ENCODE data around the gene SHISA5. TPM values are rescaled to one million over a fixed set of nuclear protein-coding genes. Genes with fewer than 3 reads are reported as not detected.
"Not testable (repeated sequence)": the region's sequence is repeated elsewhere in the genome, so short reads cannot be mapped to it uniquely, and the experiment has no call there.

Gene SHISA5
- polyA plus RNA-seq, 1 donor, result 200 TPM

DNA sequence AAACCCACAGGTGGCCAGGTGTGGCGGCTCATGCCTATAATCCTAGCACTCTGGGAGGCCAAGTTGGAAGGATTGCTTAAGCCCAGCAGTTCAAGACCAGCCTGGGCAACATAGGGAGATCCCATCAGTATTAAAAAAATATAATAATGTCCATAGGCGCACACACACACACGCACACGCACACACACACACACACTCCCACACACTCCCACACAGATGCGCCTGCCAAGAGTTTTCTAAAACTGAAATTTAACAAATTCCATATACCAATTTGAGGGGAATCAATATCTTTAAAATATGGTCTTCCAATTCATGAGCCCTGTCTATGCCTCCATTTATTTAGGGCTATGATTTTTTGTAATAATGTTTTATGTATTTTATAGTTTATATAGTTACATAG, 17.0 kb downstream of the SHISA5 start:
- no peaks in the 10 kb centered on the region for H3K9me3 ChIP-seq (ENCODE audit: control insufficient read depth, low read depth, low read length)
- DNase-seq, result no peak
- H3K27ac ChIP-seq (ENCODE audit: low read length), result no peak overlapping the region
- no peaks in the 10 kb centered on the region for H3K4me1 ChIP-seq (ENCODE audit: control insufficient read depth, insufficient read depth, low read length)
- no peak overlapping the region for H3K4me3 ChIP-seq (ENCODE audit: low read length)
- WGBS (ENCODE audit: insufficient coverage, low lambda C conversion rate), result 100% methylated on average over 1 of the region's 5 CpGs
- no peaks in the 10 kb centered on the region for H3K27me3 ChIP-seq (ENCODE audit: control insufficient read depth, insufficient read depth, low read length)
- no peaks in the 10 kb centered on the region for H3K36me3 ChIP-seq (ENCODE audit: control insufficient read depth, insufficient read depth, low read length)

DNA sequence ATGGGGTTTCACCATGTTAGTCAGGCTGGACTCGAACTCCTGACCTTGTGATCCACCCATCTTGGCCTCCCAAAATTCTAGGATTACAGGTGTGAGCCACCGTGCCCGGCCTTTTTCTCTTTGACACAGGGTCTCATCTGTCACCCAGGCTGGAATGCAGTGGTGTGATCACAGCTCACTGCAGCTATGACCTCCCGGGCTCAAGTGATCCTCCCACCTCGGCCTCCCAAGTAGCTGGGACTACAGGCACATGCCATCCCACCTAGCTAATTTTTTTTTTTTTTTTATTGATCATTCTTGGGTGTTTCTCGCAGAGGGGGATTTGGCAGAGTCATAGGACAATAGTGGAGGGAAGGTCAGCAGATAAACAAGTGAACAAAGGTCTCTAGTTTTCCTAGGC, 21.2 kb downstream of the SHISA5 start:
- DNase-seq, result not testable (repeated sequence)
- no CpG with 5 or more reads among the region's 6 CpGs for WGBS (ENCODE audit: insufficient coverage, low lambda C conversion rate)

DNA sequence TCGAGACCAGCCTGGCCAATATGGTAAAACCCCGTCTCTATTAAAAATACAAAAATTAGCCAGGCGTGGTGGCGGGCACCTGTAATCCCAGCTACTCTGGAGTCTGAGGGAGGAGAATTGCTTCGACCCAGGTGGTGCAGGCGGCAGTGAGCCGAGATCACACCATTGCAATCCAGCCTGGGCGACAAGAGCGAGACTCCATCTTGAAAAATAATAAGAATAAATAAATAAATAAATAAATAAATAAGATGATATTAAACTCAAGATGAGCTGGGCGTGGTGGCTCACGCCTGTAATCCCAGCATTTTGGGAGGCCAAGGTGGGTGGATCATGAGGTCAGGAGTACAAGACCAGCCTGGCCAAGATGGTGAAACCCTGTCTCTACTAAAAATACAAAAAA, 23.1 kb downstream of the SHISA5 start:
- H3K27me3 ChIP-seq (ENCODE audit: control insufficient read depth, insufficient read depth, low read length); H3K27ac ChIP-seq (ENCODE audit: low read length); H3K4me3 ChIP-seq (ENCODE audit: low read length); H3K36me3 ChIP-seq (ENCODE audit: control insufficient read depth, insufficient read depth, low read length); H3K4me1 ChIP-seq (ENCODE audit: control insufficient read depth, insufficient read depth, low read length); H3K9me3 ChIP-seq (ENCODE audit: control insufficient read depth, low read depth, low read length); DNase-seq: not testable (repeated sequence)
- whole genome bisulfite sequencing (ENCODE audit: insufficient coverage, low lambda C conversion rate), result no CpG with 5 or more reads among the region's 11 CpGs

More for the DNA sequence above, 21.2 kb downstream of the SHISA5 start:
- not testable (repeated sequence) for H3K27ac ChIP-seq (ENCODE audit: low read length); H3K4me3 ChIP-seq (ENCODE audit: low read length); H3K36me3 ChIP-seq (ENCODE audit: control insufficient read depth, insufficient read depth, low read length); H3K4me1 ChIP-seq (ENCODE audit: control insufficient read depth, insufficient read depth, low read length); H3K27me3 ChIP-seq (ENCODE audit: control insufficient read depth, insufficient read depth, low read length); H3K9me3 ChIP-seq (ENCODE audit: control insufficient read depth, low read depth, low read length)

DNA sequence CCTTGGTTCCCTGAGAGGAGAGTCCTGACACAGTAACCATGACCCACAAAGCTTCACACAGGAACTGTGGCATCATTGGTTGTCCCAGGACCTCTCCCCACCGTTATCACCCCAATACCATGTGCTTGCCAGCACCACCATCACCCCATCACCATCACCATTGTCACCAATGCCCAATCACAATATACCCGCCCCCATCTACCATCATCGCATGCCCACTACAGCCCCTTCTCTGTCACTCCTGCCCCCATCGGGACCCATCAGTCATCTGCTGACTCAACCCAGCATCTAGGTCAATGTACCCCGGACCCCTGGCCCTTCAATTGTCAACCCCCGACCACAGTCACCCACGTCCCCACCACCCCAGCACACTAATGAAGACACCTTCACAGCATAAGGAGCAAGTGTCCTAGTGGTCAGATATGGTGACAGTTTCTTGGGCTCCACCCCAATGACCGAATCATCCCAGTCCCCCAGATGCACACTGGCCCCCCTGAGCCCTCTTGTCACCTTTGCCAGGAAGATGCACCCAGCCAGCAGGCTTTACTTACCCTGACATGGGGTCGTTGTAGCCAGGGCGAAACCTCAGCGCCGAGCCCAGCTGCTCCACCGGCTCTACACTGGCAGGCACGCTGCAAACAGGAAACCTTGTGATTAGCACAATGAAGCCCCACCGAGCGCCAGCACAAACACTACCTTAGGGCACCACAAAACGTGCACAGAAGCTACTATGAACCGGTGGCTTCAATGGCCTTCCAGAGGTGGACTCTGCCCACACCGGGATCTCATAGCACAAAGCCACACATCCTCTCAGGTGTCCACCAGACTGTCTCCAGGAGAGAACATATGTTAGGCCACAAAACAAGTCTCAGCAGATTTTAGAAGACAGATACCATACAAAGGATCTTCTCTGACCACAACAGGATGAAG, 25.1 kb downstream of the SHISA5 start:
- DNase-seq, result no peak
- H3K9me3 ChIP-seq (ENCODE audit: control insufficient read depth, low read depth, low read length), result no peaks in the 10 kb centered on the region
- H3K27ac ChIP-seq (ENCODE audit: low read length), result no peak overlapping the region
- WGBS (ENCODE audit: insufficient coverage, low lambda C conversion rate), result no CpG with 5 or more reads among the region's 19 CpGs
- no peaks in the 10 kb centered on the region for H3K27me3 ChIP-seq (ENCODE audit: control insufficient read depth, insufficient read depth, low read length)
- peaks cover 10% of the 10 kb centered on the region for H3K36me3 ChIP-seq (ENCODE audit: control insufficient read depth, insufficient read depth, low read length)
- H3K4me1 ChIP-seq (ENCODE audit: control insufficient read depth, insufficient read depth, low read length), result peaks cover 11% of the 10 kb centered on the region
- H3K4me3 ChIP-seq (ENCODE audit: low read length), result no peak overlapping the region

DNA sequence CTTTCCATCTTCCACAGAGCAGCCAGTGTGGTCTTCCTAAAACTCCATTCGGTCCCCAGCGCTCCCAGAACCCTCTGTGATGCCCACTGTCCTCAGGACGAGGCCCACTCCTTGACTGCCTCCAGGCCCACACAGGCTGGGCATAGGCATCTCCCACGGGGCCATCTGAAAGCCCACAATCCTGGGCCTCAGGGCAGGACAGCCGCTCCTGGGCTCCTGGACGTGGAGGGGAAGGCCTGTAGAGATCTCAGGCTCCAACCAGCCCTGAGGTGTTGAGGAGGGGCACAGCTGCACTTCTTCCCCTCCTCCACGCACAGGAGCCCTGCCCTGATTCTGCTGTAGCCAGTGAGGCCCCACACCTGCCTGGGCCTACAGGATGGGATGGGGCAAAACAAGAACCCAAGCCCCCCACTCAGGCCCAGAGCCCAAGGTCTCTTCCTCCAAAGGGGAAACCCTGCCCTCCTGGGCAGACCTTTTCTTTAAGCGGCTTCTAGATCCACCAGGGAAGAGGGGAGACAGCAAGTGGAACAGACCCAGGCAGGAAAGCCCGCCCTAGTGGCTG, 25.9 kb downstream of the SHISA5 start:
- Histone ChIP-seq H3K36me3 (ENCODE audit: control insufficient read depth, insufficient read depth, low read length) (peaks cover 10% of the 10 kb centered on the region), H3K27me3 (ENCODE audit: control insufficient read depth, insufficient read depth, low read length) (no peaks in the 10 kb centered on the region), H3K27ac (ENCODE audit: low read length) (no peak overlapping the region), H3K4me1 (ENCODE audit: control insufficient read depth, insufficient read depth, low read length) (peaks cover 19% of the 10 kb centered on the region), H3K9me3 (ENCODE audit: control insufficient read depth, low read depth, low read length) (no peaks in the 10 kb centered on the region), H3K4me3 (ENCODE audit: low read length) (no peak overlapping the region)
- no peak for DNase-seq
- no CpG with 5 or more reads among the region's 9 CpGs for WGBS (ENCODE audit: insufficient coverage, low lambda C conversion rate)

DNA sequence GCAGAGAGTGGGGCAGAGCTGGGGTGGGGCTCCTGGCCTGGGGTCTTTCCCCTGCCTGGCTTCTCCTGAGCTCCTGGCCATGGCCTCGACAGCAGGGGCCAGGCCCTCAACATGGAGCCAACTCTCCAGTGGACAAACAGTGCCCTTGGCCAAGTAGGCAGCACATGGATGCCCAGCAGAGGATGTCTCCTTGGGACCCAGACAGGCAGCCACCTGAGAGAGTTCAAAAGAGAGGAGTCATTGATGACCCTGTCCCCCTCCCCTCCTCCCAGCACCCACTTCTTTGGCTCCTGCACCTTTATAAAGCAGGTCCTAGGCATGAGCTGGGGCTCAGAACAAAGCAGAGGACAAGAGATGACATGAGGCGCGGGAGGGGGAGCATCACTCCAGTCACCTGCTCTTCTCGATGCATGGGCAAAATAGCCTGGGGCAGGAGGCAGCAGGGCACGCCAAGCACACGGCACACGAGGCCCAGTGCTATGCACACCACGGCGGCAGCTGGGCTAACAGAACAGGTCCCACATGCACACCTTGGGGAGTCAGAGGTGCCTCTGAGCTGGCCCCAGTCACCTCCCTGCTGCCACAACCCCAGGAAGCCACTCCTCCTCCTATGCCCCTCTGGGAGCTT, 27.4 kb downstream of the SHISA5 start:
- H3K36me3 ChIP-seq (ENCODE audit: control insufficient read depth, insufficient read depth, low read length), result peaks cover 10% of the 10 kb centered on the region
- H3K27me3 ChIP-seq (ENCODE audit: control insufficient read depth, insufficient read depth, low read length), result no peaks in the 10 kb centered on the region
- no peak for DNase-seq
- no peaks in the 10 kb centered on the region for H3K9me3 ChIP-seq (ENCODE audit: control insufficient read depth, low read depth, low read length)
- H3K4me3 ChIP-seq (ENCODE audit: low read length), result no peak overlapping the region
- H3K4me1 ChIP-seq (ENCODE audit: control insufficient read depth, insufficient read depth, low read length), result peaks cover 23% of the 10 kb centered on the region
- no peak overlapping the region for H3K27ac ChIP-seq (ENCODE audit: low read length)
- WGBS (ENCODE audit: insufficient coverage, low lambda C conversion rate), result no CpG with 5 or more reads among the region's 9 CpGs

DNA sequence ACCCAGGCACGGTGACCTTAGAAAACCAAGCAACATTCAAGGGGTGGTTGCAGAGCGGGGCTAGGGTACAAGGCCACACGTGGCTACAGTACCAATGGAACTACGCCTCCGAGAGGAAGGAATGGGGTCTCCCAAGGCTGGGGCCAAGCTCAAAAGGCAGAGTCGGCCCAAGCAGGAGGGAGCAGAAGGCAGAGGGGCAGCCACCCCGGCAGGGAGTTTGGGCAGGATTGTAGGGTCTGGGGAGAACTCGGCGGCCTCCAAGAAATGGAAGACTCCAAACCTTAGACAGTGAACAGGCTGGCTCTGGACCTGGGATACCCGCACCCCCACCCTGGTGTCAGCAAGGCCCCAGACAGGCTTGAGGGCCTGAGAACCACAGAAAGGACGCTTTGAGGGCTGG, 28.8 kb downstream of the SHISA5 start:
- Histone ChIP-seq H3K4me1 (ENCODE audit: control insufficient read depth, insufficient read depth, low read length) (peaks cover 35% of the 10 kb centered on the region), H3K4me3 (ENCODE audit: low read length) (no peak overlapping the region), H3K9me3 (ENCODE audit: control insufficient read depth, low read depth, low read length) (no peaks in the 10 kb centered on the region), H3K27ac (ENCODE audit: low read length) (peak overlapping the region; percentile 95), H3K36me3 (ENCODE audit: control insufficient read depth, insufficient read depth, low read length) (peaks cover 11% of the 10 kb centered on the region), H3K27me3 (ENCODE audit: control insufficient read depth, insufficient read depth, low read length) (no peaks in the 10 kb centered on the region)
- no peak for DNase-seq
- no CpG with 5 or more reads among the region's 11 CpGs for WGBS (ENCODE audit: insufficient coverage, low lambda C conversion rate)

DNA sequence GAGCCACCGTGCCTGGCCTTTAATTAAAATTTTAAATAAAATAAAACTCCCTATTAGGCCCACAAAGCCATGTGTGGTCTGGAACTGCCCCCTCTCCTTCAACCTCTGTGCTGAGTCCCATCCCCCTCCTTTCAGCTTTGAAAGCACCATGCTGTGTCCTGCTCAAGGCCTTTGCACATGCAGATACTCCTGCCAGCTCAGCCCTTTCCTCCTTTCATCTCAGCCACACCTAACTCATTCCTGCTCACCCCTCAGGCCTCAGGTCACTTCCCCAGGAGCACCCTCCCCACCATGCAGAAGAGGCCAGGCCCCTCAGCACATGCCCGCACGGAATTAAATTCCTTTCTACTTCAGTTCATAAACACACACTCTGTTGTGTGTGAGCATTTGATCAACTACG, 29.4 kb downstream of the SHISA5 start:
- 80% methylated on average over 1 of the region's 4 CpGs for WGBS (ENCODE audit: insufficient coverage, low lambda C conversion rate)
- no peaks in the 10 kb centered on the region for H3K9me3 ChIP-seq (ENCODE audit: control insufficient read depth, low read depth, low read length)

DNA sequence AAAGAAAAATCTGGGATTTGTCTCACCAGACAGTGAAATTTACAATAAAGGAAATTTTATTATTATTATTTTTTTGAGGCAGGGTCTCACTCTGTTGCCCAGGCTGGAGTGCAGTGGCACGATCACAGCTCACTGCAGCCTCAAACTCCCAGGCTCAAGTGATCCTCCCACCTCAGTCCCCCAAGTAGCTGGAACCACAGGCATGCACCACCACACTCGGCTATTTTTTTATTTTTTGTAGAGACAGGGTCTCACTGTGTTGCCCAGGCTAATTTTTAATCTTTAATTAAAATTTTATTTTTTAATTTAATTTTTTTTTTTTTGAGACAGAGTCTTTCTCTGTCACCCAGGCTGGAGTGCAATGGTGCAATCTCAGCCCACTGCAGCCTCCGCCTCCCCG, 29.9 kb downstream of the SHISA5 start:
- H3K36me3 ChIP-seq (ENCODE audit: control insufficient read depth, insufficient read depth, low read length), result peaks cover 19% of the 10 kb centered on the region
- H3K27ac ChIP-seq (ENCODE audit: low read length), result peak overlapping the region; percentile 95
- no CpG with 5 or more reads among the region's 4 CpGs for WGBS (ENCODE audit: insufficient coverage, low lambda C conversion rate)

More for the DNA sequence above, 29.4 kb downstream of the SHISA5 start:
- H3K36me3 ChIP-seq (ENCODE audit: control insufficient read depth, insufficient read depth, low read length), result peaks cover 15% of the 10 kb centered on the region
- H3K27me3 ChIP-seq (ENCODE audit: control insufficient read depth, insufficient read depth, low read length), result no peaks in the 10 kb centered on the region
- DNase-seq, result peak; percentile 58 to 75
- H3K4me3 ChIP-seq (ENCODE audit: low read length), result no peak overlapping the region
- peak overlapping the region; percentile 95 for H3K27ac ChIP-seq (ENCODE audit: low read length)
- peaks cover 40% of the 10 kb centered on the region for H3K4me1 ChIP-seq (ENCODE audit: control insufficient read depth, insufficient read depth, low read length)

DNA sequence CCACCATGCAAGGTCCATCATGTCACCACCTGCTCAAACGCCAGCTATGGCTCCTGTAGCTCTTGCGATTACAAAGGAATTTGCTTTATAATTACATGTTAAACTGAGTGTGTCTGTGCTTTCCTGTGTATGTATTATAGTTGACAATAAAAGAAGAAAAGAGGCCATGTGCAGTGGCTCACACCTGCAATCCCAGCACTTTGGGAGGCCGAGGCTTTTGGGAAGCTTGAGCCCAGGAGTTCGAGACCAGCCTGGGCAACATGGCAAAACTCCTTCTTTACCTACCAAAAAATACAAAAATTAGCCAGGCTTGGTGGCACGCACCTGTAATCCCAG, 30.4 kb downstream of the SHISA5 start:
- Histone ChIP-seq H3K9me3 (ENCODE audit: control insufficient read depth, low read depth, low read length) (no peaks in the 10 kb centered on the region), H3K4me3 (ENCODE audit: low read length) (no peak overlapping the region), H3K4me1 (ENCODE audit: control insufficient read depth, insufficient read depth, low read length) (peaks cover 47% of the 10 kb centered on the region), H3K27me3 (ENCODE audit: control insufficient read depth, insufficient read depth, low read length) (no peaks in the 10 kb centered on the region), H3K27ac (ENCODE audit: low read length) (peak overlapping the region; percentile 95), H3K36me3 (ENCODE audit: control insufficient read depth, insufficient read depth, low read length) (peaks cover 21% of the 10 kb centered on the region)
- no peak for DNase-seq
- 100% methylated on average over 1 of the region's 5 CpGs for WGBS (ENCODE audit: insufficient coverage, low lambda C conversion rate)

More for the DNA sequence above, 29.9 kb downstream of the SHISA5 start:
- DNase-seq; H3K4me3 ChIP-seq (ENCODE audit: low read length); H3K27me3 ChIP-seq (ENCODE audit: control insufficient read depth, insufficient read depth, low read length); H3K9me3 ChIP-seq (ENCODE audit: control insufficient read depth, low read depth, low read length): not testable (repeated sequence)
- peaks cover 45% of the 10 kb centered on the region for H3K4me1 ChIP-seq (ENCODE audit: control insufficient read depth, insufficient read depth, low read length)
